Measurements from ENCODE around the gene CFAP97D2.
"Not testable (repeated sequence)": the region's sequence is repeated elsewhere in the genome, so short reads cannot be mapped to it uniquely, and the experiment has no call there.

CFAP97D2 gene

DNA sequence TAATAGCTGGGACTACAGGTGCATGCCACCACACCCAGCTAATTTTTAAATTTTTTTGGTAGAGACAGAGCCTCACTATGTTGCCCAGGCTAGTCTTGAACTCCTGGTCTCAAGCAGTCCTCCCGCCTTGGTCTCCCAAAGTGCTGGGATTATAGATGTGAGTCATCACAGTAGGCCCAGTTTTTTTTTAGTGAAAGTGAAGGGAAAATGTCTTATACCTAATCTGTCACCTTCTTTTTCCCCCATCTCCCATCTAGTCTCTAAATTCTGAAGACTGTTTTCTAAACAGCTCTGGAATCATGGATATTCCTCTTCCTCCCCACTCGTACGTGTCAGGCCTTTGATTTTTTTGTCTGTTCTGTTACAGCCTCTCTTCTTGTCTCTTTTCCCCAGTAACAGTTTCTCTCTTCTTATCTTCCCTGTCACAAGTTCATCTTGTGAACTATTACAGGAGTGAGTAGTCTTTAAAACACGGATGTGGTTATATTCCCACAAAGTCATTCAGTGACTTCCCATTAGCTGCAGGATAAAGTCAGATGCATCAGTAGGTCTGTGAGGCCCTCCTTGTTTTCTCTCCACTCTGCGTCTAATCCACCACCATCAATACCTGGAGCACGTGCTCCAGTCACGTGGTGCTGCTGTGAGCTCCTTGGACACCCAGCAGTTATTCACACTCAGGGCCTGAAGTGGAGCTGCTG, 58.5 kb downstream of the CFAP97D2 start:
- DNase-seq, result no peak

DNA sequence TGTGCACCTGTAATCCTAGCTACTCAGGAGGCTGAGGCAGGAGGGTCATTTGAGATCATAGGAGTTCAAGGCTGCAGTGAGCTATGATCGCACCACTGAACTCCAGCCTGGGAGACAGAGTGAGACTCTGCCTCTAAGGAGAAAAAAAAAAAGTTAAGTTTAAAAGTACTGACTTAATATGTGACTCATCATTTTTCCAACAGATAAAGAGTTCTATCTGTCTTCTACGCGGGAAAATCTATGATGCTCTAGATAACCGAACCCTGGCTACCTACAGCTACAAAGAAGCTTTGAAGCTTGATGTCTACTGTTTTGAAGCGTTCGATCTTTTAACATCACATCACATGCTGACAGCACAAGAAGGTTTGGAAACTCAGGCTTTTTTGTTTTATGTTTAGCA, 62.9 kb downstream of the CFAP97D2 start:
- no peak for DNase-seq

DNA sequence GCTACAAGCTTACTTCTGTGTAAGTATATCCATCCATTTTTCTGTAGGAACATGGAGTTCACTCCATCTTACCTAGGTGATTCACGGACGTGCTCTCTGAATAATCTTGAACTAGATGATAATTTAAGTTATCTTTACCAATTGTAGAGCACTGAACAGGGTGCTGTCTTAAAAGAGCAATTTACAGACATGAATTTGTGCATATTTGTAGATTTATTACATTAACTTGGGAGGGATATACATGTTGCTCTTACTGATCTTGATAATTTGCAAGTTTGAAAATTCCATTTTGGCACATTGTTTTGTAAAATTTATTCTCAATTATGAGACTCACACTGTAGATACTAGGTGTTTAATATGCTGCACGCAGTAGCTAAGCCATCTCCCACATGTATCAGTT, 64.9 kb downstream of the CFAP97D2 start:
- no peak for DNase-seq

DNA sequence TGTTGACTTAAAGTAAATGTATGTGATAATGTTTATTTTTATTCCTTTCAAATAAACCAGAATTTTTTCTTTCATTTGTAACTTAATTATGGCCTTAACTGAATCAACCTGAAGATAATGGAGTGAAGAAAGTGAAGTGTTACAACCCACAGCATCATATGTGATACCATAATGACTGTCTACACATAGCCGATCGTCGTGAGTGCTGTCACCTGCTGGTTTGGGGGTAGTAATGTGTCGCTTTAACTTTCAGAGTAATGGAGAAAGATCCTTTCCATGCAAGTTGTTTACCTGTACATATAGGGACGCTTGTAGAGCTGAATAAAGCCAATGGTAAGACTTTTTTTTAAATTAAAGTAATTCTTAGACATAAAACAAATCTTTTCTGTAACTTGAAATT, 65.6 kb downstream of the CFAP97D2 start:
- no peak for DNase-seq

DNA sequence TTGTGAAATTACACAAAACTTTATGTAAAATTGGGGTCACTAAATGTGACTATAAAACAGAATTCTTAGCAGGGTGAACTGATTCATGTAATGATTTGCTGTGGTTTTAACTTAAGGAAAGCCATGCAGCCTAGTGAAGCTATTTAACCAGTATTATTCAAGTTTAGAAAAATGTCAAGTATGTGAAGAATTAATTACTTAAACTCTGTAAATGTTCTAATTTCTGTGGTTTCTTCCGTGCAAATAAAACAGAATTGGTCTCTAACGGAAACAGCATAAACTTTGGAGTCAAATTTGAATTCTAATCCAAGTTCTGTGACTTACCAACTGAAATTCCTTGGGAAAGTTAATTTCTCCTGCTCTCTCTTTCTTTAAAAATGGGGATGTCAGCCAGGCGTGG, 69.0 kb downstream of the CFAP97D2 start:
- DNase-seq, result no peak

DNA sequence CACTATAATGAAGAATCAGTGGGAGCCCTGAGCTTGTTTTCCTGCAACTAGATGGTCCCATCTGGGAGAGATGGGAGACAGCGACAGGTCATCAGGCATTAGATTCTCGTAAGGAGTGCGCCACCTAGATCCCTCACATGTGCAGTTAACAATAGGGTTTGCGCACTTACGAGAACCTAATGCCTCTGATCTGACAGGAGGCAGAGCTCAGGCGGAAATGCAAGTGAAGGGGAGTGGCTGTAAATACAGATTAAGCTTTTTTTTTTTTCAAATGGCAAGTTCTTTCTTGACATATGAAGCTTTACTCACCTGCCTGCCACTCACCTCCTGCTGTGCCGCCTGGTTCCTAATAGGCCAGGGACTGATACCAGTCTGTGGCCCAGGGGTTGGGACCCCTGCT, 70.0 kb downstream of the CFAP97D2 start:
- no peak for DNase-seq

DNA sequence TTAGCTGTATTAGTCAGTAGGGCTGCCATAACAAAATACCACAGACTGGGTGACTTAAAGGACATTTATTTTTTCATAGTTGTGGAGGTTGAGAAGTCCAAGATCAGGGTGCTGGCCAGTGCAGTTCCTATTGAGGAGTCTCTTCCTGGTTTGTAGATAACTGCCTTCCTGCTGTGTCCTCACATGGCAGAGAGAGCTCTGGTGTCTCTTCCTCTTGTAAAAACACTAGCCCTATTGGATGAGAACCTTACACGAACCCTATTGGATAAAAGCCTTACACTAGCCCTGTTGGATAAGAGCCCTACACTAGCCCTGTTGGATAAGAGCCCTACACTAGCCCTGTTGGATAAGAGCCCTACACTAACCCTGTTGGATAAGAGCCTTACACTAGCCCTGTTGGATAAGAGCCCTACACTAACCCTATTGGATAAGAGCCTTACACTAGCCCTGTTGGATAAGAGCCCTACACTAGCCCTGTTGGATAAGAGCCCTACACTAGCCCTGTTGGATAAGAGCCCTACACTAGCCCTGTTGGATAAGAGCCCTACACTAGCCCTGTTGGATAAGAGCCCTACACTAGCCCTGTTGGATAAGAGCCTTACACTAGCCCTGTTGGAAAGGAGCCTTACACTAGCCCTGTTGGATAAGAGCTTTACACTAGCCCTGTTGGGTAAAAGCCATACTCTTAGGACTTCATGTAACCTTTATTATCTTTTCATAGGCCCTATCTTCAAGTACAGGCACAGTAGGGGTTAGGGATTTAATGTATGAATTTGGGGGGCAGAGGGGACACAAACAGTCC, 72.8 kb downstream of the CFAP97D2 start:
- not testable (repeated sequence) for DNase-seq

DNA sequence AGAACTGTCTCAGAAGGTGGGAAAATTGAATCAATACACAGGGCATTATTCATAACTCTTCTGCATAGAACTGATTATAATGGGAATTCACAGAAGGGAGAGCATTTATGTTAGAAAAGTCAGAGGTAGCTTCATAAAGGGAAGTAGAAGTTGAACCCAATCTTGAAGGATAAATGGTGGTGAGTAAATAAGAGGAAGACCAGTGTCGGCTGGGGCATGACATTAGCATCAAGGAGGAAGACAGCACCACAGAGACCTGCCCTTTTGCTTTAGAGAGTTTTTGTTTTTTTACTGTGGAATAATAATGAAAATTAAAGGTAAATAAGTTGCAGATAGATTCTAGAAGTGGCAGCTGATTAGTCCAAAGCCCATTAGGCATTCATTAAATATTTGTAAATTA, 77.5 kb downstream of the CFAP97D2 start:
- DNase-seq, result no peak

DNA sequence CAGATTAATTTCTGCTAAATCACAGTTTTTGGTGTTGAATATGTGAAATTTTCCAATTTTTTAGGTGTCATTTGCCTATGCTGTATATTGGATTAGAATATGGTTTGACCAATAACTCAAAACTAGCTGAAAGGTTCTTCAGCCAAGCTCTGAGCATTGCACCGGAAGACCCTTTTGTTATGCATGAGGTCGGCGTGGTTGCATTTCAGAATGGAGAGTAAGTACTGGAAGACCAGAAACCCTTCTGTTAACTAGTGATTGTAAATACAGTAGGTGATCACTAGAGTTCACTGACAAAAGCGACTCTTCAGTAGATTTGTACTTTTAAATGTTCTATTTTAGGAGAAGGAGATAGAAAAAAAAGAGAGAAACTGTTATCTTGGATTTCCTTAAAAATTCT, 78.0 kb downstream of the CFAP97D2 start:
- no peak for DNase-seq

DNA sequence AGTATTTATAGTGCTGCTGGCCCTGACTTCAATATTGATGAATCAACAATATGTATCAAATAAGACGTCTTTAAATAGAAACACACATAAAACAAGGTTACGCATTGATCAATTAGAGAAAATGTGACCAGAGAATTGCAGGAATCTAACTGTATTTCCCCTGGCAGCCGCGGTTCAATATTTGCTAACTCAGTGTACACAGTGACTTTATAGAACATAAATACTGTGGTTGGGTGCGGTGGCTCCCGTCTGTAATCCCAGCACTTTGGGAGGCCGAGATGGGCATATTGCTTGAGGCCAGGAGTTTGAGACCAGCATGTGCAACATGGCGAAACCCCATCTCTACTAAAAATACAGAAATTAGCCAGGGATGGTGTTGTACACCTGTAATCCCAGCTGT, 79.5 kb downstream of the CFAP97D2 start:
- DNase-seq, result no peak

DNA sequence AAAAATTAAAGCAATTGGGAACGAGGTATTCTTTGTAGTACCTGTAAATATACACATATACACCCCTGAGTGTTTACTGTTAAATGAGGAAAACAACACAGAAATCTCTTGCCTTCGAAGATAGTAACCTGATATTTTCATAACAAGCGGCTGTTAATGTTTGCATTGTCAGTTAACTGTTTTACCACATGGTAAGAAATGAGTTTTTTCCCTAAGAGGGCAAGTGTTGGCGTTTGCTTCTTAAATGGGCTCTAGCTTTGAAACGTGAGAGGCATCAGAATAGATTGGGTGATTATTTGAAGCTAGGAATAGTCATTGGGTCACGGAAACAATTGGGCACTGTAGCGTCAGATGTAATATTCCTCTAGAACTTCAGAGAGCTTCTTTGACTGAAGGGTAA, 80.3 kb downstream of the CFAP97D2 start:
- DNase-seq, result no peak

DNA sequence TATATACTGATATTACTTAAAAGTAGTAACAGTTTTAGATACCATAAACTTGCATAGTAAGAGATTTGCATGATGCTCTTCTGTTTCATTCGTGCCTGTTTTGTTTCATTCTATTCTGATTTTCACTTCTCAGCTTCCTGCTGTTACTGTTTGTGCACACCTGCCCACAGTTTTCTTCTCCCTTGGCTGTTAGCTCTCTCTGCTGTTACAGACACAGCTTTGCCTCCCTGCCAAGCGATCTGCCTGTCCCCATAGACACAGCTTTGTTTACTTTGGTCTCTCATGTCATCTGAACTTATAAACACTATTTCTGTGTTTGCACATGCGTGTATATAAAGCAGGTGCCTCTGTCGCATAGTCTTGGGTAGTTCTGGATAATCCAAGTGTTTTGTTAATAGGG, 80.9 kb downstream of the CFAP97D2 start:
- DNase-seq, result no peak

DNA sequence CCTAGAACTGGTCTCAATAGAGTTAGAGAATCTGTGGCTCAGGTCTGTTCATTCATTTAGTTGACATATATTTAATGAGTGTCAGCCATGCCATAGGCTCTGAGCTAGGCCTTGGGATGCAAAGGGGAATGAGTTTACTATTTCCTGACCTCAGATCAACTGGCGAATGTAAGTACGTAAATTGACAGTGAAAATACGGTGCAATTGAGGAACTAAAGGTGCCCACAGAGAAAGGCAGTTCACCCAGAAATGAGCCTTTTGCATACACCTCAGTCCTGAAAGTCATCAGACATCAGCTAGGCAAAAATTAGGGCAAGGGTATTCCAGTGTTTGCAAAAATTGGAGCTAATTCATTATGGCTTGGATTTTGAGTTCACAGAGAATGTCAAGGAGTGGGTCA, 81.8 kb downstream of the CFAP97D2 start:
- no peak for DNase-seq

DNA sequence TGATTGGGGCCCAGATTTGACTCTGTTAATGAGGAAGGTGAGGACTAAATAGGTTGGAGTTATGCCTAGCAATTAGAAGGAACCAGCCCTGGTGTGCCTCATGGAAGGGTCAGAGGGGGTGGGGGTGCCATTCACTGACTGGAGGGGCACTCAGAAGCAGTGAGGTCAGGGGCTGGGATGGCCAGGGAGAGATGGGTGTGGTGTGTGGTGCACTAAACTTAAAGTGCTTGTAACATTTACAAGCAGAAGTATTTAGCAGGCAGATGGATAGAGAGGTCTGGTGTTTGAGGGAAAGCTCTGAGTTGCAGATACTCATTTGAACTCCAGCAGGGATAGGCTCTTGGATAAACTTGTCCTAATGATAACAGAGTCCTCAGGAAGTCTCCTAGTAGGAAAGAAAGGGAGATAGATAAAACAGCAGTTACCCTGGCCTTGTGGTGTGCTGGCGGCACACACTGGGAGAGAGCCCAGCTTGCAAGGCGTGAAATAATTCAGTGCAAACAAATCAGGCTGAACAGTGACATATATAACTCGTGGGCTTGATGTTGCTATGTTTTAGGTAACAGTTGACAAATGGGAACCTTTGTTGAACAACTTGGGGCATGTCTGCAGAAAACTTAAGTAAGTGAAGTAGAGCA, 82.4 kb downstream of the CFAP97D2 start:
- DNase-seq, result no peak

DNA sequence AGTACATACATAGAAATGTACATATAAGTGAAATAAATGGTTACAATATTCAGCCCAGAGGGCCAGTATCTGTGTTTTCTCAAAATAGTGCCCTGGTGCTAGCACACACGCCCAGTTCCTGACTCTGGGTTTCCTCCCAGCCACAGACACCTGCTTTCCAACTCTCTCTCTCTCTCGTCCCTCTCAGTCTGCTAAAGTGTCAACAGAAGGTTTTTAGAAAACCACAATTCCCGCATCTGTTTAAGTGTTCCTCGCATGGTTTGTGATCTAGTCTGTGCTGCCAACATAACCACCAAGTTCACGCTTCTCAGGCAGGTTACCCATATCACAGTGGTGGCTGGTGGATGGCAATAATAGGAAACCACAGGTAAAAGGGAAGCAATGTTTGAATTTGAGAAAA, 84.5 kb downstream of the CFAP97D2 start:
- no peak for DNase-seq

DNA sequence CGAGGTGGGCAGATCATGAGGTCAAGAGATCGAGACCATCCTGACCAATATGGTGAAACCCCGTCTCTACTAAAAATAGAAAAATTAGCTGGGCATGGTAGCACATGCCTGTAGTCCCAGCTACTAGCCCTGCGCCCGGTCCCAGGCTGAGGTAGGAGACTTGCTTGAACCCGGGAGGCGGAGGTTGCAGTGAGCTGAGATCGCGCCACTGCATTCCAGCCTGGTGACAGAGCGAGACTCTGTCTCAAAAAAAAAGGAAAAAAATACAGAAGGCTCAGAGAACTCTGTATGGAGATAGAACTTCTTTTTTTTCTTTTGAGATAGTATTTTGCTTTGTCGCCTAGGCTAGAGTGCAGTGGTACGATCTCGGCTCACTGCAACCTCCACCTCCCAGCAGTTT, 85.3 kb downstream of the CFAP97D2 start:
- not testable (repeated sequence) for DNase-seq

DNA sequence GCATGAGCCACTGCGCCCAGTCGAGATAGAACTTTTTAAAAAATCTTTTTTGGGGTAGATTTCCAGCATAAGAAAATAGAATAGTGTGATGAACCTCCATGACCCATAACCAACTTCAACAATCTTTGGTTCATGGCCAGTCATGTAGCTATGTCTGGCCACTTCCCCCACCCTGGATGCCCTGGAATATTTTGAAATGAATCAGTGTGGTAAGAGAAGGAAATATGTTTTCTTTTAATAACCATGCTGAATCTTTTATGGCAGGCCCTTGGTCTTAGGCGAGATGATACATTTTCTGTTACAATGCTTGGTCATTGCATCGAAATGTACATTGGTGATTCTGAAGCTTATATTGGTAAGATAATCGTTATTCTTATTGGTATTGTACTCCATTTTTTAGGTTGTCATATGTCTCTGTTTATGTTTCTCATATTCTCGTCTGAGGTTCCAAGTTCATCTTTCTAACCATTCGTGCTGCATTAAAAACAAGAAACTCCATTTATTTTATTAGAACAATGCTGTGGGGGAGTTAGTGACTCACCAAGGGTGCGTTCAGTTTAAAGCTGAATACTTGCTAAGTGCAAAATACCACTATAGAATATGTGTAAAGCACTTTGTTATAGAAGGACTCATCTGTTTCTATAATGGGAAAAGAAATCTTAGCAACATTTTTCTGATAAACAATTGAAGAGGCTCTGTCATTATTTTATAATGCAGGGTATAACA, 86.0 kb downstream of the CFAP97D2 start:
- no peak for DNase-seq

DNA sequence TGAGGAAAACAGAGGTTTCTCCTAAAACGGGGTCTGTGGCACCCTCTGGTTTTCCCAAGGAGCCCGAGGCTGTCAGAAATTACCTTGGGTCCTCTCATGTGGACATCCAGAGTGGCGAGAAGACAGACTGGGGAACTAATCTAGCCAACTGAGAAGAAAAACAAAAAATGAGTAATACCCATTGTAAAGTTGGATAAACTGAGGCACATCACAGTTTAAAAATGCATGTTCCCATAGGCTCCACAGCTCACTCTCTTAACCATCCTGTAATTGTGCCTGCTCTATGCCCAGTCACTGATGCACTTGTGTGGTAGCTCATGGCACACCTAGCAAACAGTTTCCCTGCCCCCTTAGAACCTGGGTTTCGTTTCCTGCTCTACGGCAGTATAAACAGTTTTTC, 87.2 kb downstream of the CFAP97D2 start:
- no peak for DNase-seq

DNA sequence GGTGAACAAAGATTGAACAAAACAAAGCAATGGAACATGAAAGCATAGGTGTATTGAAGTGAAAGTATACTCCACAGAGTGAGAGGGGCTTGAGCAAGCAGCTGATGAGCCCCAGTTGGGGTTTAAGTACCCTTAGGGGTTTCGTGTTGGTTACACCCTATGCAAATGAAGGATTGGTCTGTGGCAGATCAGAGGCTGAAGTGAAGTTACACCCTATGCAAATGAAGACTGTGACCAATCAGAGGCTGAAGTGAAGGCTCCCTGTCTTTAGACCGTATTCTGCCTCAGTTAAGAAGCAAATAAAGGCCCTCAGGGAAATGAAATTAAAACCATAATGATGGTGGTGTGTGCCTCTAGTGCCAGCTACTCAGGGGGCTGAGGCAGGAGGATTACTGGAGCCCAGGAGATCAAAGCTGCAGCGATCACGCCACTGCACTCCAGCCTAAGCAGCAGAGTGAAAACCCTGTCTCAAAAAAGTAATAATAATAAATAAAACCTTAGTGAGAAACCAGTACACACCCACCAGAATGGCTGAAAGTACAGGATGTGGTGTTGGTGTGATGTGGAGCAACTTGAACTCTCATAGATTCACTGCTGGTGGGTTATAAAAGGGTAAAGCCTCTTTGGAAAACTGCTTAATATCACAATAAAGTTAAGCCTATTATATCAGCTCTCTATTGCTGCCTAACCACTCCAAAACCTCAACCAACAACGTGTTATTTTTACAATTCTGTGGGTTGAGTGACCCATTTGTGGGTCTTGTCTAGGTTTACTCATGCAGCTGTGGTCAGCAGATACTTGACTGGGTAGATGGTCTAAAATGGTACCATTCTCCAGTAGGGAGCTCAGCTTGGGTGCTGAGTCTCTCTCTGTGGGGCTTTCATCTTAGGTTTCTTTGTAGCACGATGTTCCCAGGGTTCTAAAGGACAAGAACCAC, 89.6 kb downstream of the CFAP97D2 start:
- DNase-seq, result no peak

DNA sequence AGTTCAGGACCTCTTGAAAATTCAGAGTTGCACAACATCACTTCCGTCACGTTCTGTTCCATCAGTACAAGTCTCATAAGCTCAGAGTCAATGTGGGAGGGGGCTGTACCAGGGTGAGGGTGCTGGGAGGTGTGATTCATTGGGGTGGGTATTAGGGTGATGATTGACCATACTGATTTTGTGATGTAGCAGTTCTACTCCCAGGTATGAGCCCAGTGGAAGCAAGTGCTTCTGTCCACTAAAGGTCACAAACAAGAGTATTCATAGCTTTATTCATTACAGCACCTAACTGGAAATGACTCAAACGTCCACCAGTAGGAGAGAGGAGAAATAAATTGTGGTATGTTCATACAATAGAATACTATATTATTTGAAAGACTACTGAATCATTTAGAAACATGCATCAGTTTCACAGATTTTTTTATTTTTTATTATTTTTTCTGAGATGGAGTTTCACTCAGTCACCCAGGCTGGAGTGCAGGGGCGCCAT, 90.3 kb downstream of the CFAP97D2 start:
- no peak for DNase-seq
